Trophoblast cell (in vitro differentiated cells and primary cell): ENCODE measurements around the gene SPINT2.

Experiments used
- DNase-seq, 2 donors: peaks; one replicate each; pipeline ENCODE4 v3.0.0-alpha.2; 2016
- H2AFZ ChIP-seq: 2 replicates; pipeline ENCODE4 v1.6.1; 2013; ENCODE audit warnings: low read length, moderate library complexity, mild to moderate bottlenecking; ENCODE audit not compliant: insufficient read depth, poor library complexity
- H2AK5ac ChIP-seq: 2 replicates; pipeline ENCODE4 v1.6.1; 2013; ENCODE audit warnings: mild to moderate bottlenecking, low read length
- H2BK120ac ChIP-seq: 2 replicates; pipeline ENCODE4 v1.6.1; 2013; ENCODE audit warnings: low read length, mild to moderate bottlenecking, moderate library complexity; ENCODE audit not compliant: insufficient read depth, poor library complexity
- H2BK12ac ChIP-seq: 2 replicates; pipeline ENCODE4 v1.6.1; 2013; ENCODE audit warnings: mild to moderate bottlenecking, low read length, moderate library complexity
- H2BK5ac ChIP-seq: 2 replicates; pipeline ENCODE4 v1.6.1; 2013; ENCODE audit warnings: low read length, low read depth, moderate library complexity, mild to moderate bottlenecking; ENCODE audit not compliant: poor library complexity
- H3K14ac ChIP-seq: 2 replicates; pipeline ENCODE4 v1.6.1; 2013; ENCODE audit warnings: mild to moderate bottlenecking, low read length
- H3K18ac ChIP-seq: 2 replicates; pipeline ENCODE4 v1.6.1; 2013; ENCODE audit warnings: mild to moderate bottlenecking, low read length
- H3K23ac ChIP-seq: 2 replicates; pipeline ENCODE4 v1.6.1; 2013; ENCODE audit warnings: low read length
- H3K27ac ChIP-seq: 2 replicates; pipeline ENCODE4 v1.5.1; 2013; ENCODE audit warnings: low read depth, mild to moderate bottlenecking, inconsistent platforms, low read length, moderate library complexity
- H3K27me3 ChIP-seq: 2 replicates; pipeline ENCODE4 v1.6.1; 2013; ENCODE audit warnings: inconsistent platforms, mild to moderate bottlenecking, low read length, moderate library complexity; ENCODE audit not compliant: insufficient read depth
- H3K36me3 ChIP-seq, 2 experiments: 1 replicate in 1 of 2; 2 replicates in 1 of 2; pipeline ENCODE4 v1.6.1; 2013; ENCODE audit warnings: low read length in 2 of 2, mild to moderate bottlenecking in 2 of 2, moderate library complexity in 1 of 2; ENCODE audit not compliant: insufficient read depth in 2 of 2, control insufficient read depth in 1 of 2
- H3K4ac ChIP-seq: 2 replicates; pipeline ENCODE4 v1.6.1; 2013; ENCODE audit warnings: low read depth, mild to moderate bottlenecking, low read length, moderate library complexity
- H3K4me1 ChIP-seq, 2 experiments: 1 replicate in 1 of 2; 2 replicates in 1 of 2; pipeline ENCODE4 v1.6.1; 2013; ENCODE audit warnings: low read length in 2 of 2, mild to moderate bottlenecking in 2 of 2, moderate library complexity in 1 of 2; ENCODE audit not compliant: insufficient read depth in 2 of 2, control insufficient read depth in 1 of 2
- H3K4me2 ChIP-seq: 2 replicates; pipeline ENCODE4 v1.6.1; 2013; ENCODE audit warnings: inconsistent platforms, mild to moderate bottlenecking, low read length, moderate library complexity
- H3K4me3 ChIP-seq: 2 replicates; pipeline ENCODE4 v1.5.1; 2013; ENCODE audit warnings: mild to moderate bottlenecking, low read depth, low read length, inconsistent platforms
- H3K79me1 ChIP-seq: one replicate; pipeline ENCODE4 v1.6.1; 2013; ENCODE audit warnings: low read length
- H3K79me2 ChIP-seq: 2 replicates; pipeline ENCODE4 v1.6.1; 2013; ENCODE audit warnings: low read length, mild to moderate bottlenecking; ENCODE audit not compliant: control insufficient read depth, insufficient read depth, poor library complexity
- H3K9ac ChIP-seq: 2 replicates; pipeline ENCODE4 v1.6.1; 2013; ENCODE audit warnings: mild to moderate bottlenecking, low read length
- H3K9me3 ChIP-seq: 2 replicates; pipeline ENCODE4 v1.6.1; 2013; ENCODE audit warnings: low read depth, mild to moderate bottlenecking, control low read depth, inconsistent platforms, low read length; ENCODE audit not compliant: insufficient read depth
- H4K12ac ChIP-seq: 2 replicates; pipeline ENCODE4 v1.6.1; 2013; ENCODE audit warnings: low read depth, mild to moderate bottlenecking, low read length, moderate library complexity
- H4K8ac ChIP-seq: 2 replicates; pipeline ENCODE4 v1.6.1; 2013; ENCODE audit warnings: low read depth, mild to moderate bottlenecking, low read length, moderate library complexity
- H4K91ac ChIP-seq: one replicate; pipeline ENCODE4 v1.6.1; 2013; ENCODE audit warnings: low read depth, mild to moderate bottlenecking, low read length, moderate library complexity
- WGBS: extraction: QIAGEN DNeasy Blood & Tissue Kit; methylation state at CpG from one replicate; pipeline ENCODE4 v1.1.7; 2013; ENCODE audit warnings: missing lambda C conversion rate; ENCODE audit not compliant: insufficient read length, insufficient coverage; ENCODE audit errors: extremely low coverage; 5-methylcytosine and 5-hydroxymethylcytosine counted together

Gene SPINT2

GRCh38 chr19:38221421-38221820, 43.0 kb upstream of the SPINT2 start:
- no peak overlapping the region for H2BK12ac ChIP-seq
- H3K14ac ChIP-seq = no peak overlapping the region
- H4K12ac ChIP-seq = no peak overlapping the region
- no peak overlapping the region for H3K27ac ChIP-seq
- no peak overlapping the region for H2AFZ ChIP-seq
- no peak overlapping the region for H4K91ac ChIP-seq
- H2BK120ac ChIP-seq = no peak overlapping the region
- H3K79me1 ChIP-seq = no peaks in the 10 kb centered on the region
- no peaks in the 10 kb centered on the region for H3K27me3 ChIP-seq
- H2BK5ac ChIP-seq = no peak overlapping the region
- no peak overlapping the region for H3K18ac ChIP-seq
- H3K36me3 ChIP-seq = peaks cover 0 to 1% of the 10 kb centered on the region in 2 experiments
- H4K8ac ChIP-seq = no peak overlapping the region
- no peak overlapping the region for H3K4me3 ChIP-seq
- WGBS = no CpG with 5 or more reads among the region's 6 CpGs
- H3K23ac ChIP-seq = no peak overlapping the region
- H2AK5ac ChIP-seq = no peak overlapping the region
- H3K4me1 ChIP-seq = peaks cover 5 to 8% of the 10 kb centered on the region in 2 experiments
- H3K4ac ChIP-seq = no peak overlapping the region
- H3K9ac ChIP-seq = no peak overlapping the region
- peaks cover 2% of the 10 kb centered on the region for H3K79me2 ChIP-seq
- no peak overlapping the region for H3K4me2 ChIP-seq
- no peak for DNase-seq
- peaks cover 4% of the 10 kb centered on the region for H3K9me3 ChIP-seq

- Histone ChIP-seq H3K23ac (no peak overlapping the region), H3K27me3 (no peaks in the 10 kb centered on the region), H4K8ac (no peak overlapping the region), H3K4me3 (no peak overlapping the region), H2AFZ (no peak overlapping the region), H3K79me2 (peaks cover 2% of the 10 kb centered on the region), H3K14ac (no peak overlapping the region), H4K12ac (no peak overlapping the region), H3K9me3 (peaks cover 4% of the 10 kb centered on the region), H2AK5ac (no peak overlapping the region), H3K4ac (no peak overlapping the region), H3K4me1 (peaks cover 5 to 8% of the 10 kb centered on the region in 2 experiments), H2BK5ac (no peak overlapping the region), H3K36me3 (peaks cover 0 to 1% of the 10 kb centered on the region in 2 experiments), H4K91ac (no peak overlapping the region), H3K27ac (no peak overlapping the region), H2BK120ac (no peak overlapping the region), H3K4me2 (no peak overlapping the region), H3K18ac (no peak overlapping the region), H3K9ac (no peak overlapping the region), H3K79me1 (no peaks in the 10 kb centered on the region), H2BK12ac (no peak overlapping the region)
- no peak for DNase-seq
- no CpG with 5 or more reads among the region's 64 CpGs for WGBS
These were observed 42.2 kb upstream of the SPINT2 start for GRCh38 chr19:38221919-38222830.

DNA sequence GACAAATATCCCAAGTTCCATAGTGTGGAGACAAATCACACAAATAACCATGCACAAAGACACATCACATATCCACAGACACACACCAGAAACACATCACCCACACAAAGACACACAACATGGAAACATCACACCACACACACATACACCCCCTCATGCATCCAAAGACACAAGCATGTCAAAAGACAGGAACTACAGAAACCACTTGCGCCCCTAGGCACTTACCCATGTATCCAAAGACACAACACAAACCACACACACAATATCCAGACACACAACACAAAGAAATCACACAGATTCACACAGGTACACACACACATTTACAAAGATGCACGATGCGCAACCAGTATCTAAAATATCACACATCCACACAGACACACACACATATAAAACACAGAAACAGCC, 41.3 kb upstream of the SPINT2 start:
- H3K4me2 ChIP-seq = no peak overlapping the region
- DNase-seq = no peak

GRCh38 chr19:38223617-38224013, 40.8 kb upstream of the SPINT2 start:
- Histone ChIP-seq H3K79me2 (peaks cover 2% of the 10 kb centered on the region), H4K91ac (no peak overlapping the region), H3K79me1 (no peaks in the 10 kb centered on the region), H3K4me2 (peak overlapping the region; percentile 99), H2BK5ac (no peak overlapping the region), H2BK12ac (no peak overlapping the region), H3K4me3 (peak overlapping the region; percentile 79), H3K4ac (peak overlapping the region; percentile 35), H2AFZ (peak overlapping the region; percentile 96), H3K18ac (no peak overlapping the region), H4K8ac (peak overlapping the region; percentile 62), H3K14ac (no peak overlapping the region), H2BK120ac (no peak overlapping the region), H3K9me3 (peaks cover 4% of the 10 kb centered on the region), H3K27ac (no peak overlapping the region), H3K4me1 (peaks cover 6 to 8% of the 10 kb centered on the region in 2 experiments), H3K27me3 (peaks cover 10% of the 10 kb centered on the region), H4K12ac (no peak overlapping the region), H3K36me3 (no peaks in the 10 kb centered on the region), H3K9ac (no peak overlapping the region), H2AK5ac (no peak overlapping the region), H3K23ac (no peak overlapping the region)
- no peak for DNase-seq
- WGBS = no CpG with 5 or more reads among the region's 13 CpGs

More for the DNA sequence above, 41.3 kb upstream of the SPINT2 start:
- no peak overlapping the region for H4K91ac ChIP-seq
- H3K27ac ChIP-seq = no peak overlapping the region
- no peak overlapping the region for H3K4me3 ChIP-seq
- H3K4me1 ChIP-seq = peaks cover 5 to 8% of the 10 kb centered on the region in 2 experiments
- H2BK5ac ChIP-seq = no peak overlapping the region
- no peak overlapping the region for H3K23ac ChIP-seq
- no peak overlapping the region for H3K9ac ChIP-seq
- peaks cover 4% of the 10 kb centered on the region for H3K9me3 ChIP-seq
- H2BK12ac ChIP-seq = no peak overlapping the region
- no peaks in the 10 kb centered on the region for H3K79me1 ChIP-seq
- H3K18ac ChIP-seq = no peak overlapping the region
- H4K12ac ChIP-seq = no peak overlapping the region
- H3K36me3 ChIP-seq = peaks cover 0 to 1% of the 10 kb centered on the region in 2 experiments
- no peak overlapping the region for H2AK5ac ChIP-seq
- no peak overlapping the region for H3K4ac ChIP-seq
- peaks cover 7% of the 10 kb centered on the region for H3K27me3 ChIP-seq
- no peak overlapping the region for H4K8ac ChIP-seq
- no CpG with 5 or more reads among the region's 3 CpGs for WGBS
- peaks cover 2% of the 10 kb centered on the region for H3K79me2 ChIP-seq
- no peak overlapping the region for H3K14ac ChIP-seq
- H2AFZ ChIP-seq = no peak overlapping the region
- H2BK120ac ChIP-seq = no peak overlapping the region
